ENCODE results near the gene NFKB1. TPM values are rescaled to one million over a fixed set of nuclear protein-coding genes. Genes with fewer than 3 reads are reported as not detected.

The NFKB1 gene
- polyA plus RNA-seq, 2 of the 4 experiments (the other 2 are of a cell fraction) = 15.2 to 18.3 TPM

DNA sequence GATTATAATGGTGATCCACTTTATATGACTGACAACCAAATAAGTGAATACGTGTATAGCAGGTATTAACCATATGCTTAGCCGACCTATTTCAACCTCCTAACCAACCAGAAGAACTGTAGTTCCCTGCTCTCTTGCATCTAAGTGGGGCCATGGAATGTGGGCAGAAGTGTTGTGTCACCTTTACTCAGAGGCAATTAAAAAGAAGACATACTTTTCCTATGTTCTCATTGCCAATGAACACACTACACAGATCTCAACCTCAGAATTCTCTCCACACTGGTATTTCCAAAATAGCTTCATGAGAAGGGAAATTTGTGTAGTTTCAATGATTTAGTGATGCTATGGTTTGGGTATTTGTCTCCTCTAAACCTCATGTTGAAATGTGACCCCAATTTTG, 3.2 kb upstream of the NFKB1 start:
- TF ChIP-seq, protein P1, sequence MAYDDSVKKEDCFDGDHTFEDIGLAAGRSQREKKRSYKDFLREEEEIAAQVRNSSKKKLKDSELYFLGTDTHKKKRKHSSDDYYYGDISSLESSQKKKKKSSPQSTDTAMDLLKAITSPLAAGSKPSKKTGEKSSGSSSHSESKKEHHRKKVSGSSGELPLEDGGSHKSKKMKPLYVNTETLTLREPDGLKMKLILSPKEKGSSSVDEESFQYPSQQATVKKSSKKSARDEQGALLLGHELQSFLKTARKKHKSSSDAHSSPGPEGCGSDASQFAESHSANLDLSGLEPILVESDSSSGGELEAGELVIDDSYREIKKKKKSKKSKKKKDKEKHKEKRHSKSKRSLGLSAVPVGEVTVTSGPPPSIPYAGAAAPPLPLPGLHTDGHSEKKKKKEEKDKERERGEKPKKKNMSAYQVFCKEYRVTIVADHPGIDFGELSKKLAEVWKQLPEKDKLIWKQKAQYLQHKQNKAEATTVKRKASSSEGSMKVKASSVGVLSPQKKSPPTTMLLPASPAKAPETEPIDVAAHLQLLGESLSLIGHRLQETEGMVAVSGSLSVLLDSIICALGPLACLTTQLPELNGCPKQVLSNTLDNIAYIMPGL (CRISPR knock-in tag; IDR thresholded peaks at IDR 0.05; ENCODE audit: borderline replicate concordance) = no peak
- TF ChIP-seq CBX2 (IDR thresholded peaks at IDR 0.05; ENCODE audit: borderline replicate concordance, low read depth) (no peak), RFX5 (IDR thresholded peaks at IDR 0.05) (no peak), SREBF2 (IDR thresholded peaks at IDR 0.05) (no peak), RARB (CRISPR knock-in tag; IDR thresholded peaks at IDR 0.05) (no peak), HDAC2 (IDR thresholded peaks at IDR 0.05) (no peak), JUNB (IDR thresholded peaks at IDR 0.05) (no peak)
- TF ChIP-seq, protein P2, sequence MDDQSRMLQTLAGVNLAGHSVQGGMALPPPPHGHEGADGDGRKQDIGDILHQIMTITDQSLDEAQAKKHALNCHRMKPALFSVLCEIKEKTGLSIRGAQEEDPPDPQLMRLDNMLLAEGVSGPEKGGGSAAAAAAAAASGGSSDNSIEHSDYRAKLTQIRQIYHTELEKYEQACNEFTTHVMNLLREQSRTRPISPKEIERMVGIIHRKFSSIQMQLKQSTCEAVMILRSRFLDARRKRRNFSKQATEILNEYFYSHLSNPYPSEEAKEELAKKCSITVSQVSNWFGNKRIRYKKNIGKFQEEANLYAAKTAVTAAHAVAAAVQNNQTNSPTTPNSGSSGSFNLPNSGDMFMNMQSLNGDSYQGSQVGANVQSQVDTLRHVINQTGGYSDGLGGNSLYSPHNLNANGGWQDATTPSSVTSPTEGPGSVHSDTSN (IDR thresholded peaks at IDR 0.05) = no peak
- Histone ChIP-seq H3K4me3 (no peak overlapping the region), H3K4me2 (no peak overlapping the region), H3K9me3 (no peaks in the 10 kb centered on the region), H3K27ac (no peak overlapping the region), H3K4me1 (no peaks in the 10 kb centered on the region)
- CTCF ChIA-PET = no interaction called here
- DNase-seq (ENCODE audit: low read depth in 1 of 2, low spot score in 1 of 2) (no peak), ATAC-seq (no peak), FAIRE-seq (no peak)
- WGBS (ENCODE audit: missing lambda C conversion rate) = 83% methylated on average over 2 of the region's 2 CpGs
- POLR2A ChIA-PET = no interaction called here

DNA sequence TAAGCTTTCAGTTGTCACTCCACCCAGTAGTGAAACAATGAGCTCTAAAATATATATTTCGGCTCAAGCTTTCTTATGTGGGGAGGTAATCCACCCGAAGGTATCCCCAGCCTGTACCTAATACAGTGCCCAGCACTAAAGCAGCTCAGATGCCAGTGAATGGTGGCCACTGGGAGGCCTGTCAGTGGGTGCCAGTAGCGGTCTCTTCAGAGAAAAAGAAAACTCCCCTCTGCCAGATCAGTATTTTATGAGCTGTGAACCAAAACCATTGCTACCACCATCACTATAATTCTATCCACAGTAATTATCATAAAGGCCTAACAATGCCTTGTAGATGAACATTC, 835 bp upstream of the NFKB1 start:
- peak overlapping the region; percentile 97 to 99 for H3K27ac ChIP-seq
- H3K9me3 ChIP-seq = no peaks in the 10 kb centered on the region
- peak overlapping the region; percentile 87 for H3K4me2 ChIP-seq
- peak overlapping the region; percentile 89 for H3K4me3 ChIP-seq
- POLR2A ChIA-PET = interaction anchor here (0.6 to 0.7 kb wide), 2 partner anchors 120 to 327 kb away, joined by 3 read pairs; partner anchors contain the start of gene UBE2D3
- ATAC-seq (peak; percentile 40 to 67; a peak in 4 of 6 replicates), DNase-seq (ENCODE audit: low read depth in 1 of 2, low spot score in 1 of 2) (peak in 1 of 2 experiments; percentile 25), FAIRE-seq (no peak)
- TF ChIP-seq RCOR1 (IDR thresholded peaks at IDR 0.05; ENCODE audit: low read depth, low read length) (no peak), ZSCAN20 (CRISPR knock-in tag; IDR thresholded peaks at IDR 0.05) (no peak), RNF2 (IDR thresholded peaks at IDR 0.05; ENCODE audit: borderline replicate concordance, low read depth) (no peak), BHLHE40 (IDR thresholded peaks at IDR 0.05; ENCODE audit: low read depth, low read length) (no peak), NPAS2 (CRISPR knock-in tag; IDR thresholded peaks at IDR 0.05; ENCODE audit: borderline replicate concordance) (no peak), CHD2 (IDR thresholded peaks at IDR 0.05; ENCODE audit: low read length, partially characterized antibody) (no peak), JUN (IDR thresholded peaks at IDR 0.05) (no peak), HDAC2 (IDR thresholded peaks at IDR 0.05) (no peak), POLR2AphosphoS2 (conservative IDR thresholded peaks at IDR 0.05; ENCODE audit: low read length) (no peak), MAZ (IDR thresholded peaks at IDR 0.05; ENCODE audit: borderline replicate concordance, low read depth, low read length) (no peak), FOSL2 (IDR thresholded peaks at IDR 0.05) (no peak), FOSL2 (CRISPR knock-in tag; IDR thresholded peaks at IDR 0.05) (no peak), HEYL (CRISPR knock-in tag; IDR thresholded peaks at IDR 0.05) (no peak)
- TF ChIP-seq, protein P3, sequence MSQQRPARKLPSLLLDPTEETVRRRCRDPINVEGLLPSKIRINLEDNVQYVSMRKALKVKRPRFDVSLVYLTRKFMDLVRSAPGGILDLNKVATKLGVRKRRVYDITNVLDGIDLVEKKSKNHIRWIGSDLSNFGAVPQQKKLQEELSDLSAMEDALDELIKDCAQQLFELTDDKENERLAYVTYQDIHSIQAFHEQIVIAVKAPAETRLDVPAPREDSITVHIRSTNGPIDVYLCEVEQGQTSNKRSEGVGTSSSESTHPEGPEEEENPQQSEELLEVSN (IDR thresholded peaks at IDR 0.05; ENCODE audit: borderline replicate concordance, low read depth) = no peak
- TF ChIP-seq, protein P1 (CRISPR knock-in tag; IDR thresholded peaks at IDR 0.05; ENCODE audit: borderline replicate concordance) = no peak
- 73% methylated on average over 2 of the region's 3 CpGs for WGBS (ENCODE audit: missing lambda C conversion rate)
- peaks cover 20% of the 10 kb centered on the region; the same call in 2 of the 3 replicates for H3K4me1 ChIP-seq
- CTCF ChIA-PET = interaction anchor here (0.8 to 1.7 kb wide), 4 partner anchors 11 to 507 kb away, joined by 3 to 5 read pairs (median 4); no protein-coding TSS in a partner anchor

Data from A549 (cell line).